ENCODE data around the gene SMG6.

DNA sequence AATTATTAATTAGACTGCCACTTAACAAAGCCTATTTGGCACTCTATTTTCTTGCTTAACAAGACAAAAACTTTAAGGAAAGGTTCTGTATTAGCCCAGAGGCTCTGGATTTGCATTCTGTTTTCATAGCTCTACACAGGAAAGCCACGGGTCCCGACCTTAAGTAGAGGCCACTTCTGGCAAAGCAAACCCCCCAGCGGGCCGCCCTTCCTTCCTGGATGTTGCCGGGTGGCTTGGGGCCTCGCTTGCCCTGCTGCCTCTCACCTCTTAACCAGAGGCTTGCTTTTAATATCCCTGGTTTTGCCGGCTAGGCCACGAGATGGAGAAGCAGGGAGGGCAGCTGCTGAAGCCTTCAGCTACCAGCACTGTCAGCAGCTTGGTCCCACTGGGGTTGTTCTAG, 282.9 kb downstream of the SMG6 start:
- TF ChIP-seq TEAD4 (IDR thresholded peaks at IDR 0.05), result no peak
- TF ChIP-seq TAF1 (IDR thresholded peaks at IDR 0.05; ENCODE audit: low read depth), result no peak

Data from Ishikawa (cell line).